ENCODE data around the gene ACSL3.

The ACSL3 gene

DNA sequence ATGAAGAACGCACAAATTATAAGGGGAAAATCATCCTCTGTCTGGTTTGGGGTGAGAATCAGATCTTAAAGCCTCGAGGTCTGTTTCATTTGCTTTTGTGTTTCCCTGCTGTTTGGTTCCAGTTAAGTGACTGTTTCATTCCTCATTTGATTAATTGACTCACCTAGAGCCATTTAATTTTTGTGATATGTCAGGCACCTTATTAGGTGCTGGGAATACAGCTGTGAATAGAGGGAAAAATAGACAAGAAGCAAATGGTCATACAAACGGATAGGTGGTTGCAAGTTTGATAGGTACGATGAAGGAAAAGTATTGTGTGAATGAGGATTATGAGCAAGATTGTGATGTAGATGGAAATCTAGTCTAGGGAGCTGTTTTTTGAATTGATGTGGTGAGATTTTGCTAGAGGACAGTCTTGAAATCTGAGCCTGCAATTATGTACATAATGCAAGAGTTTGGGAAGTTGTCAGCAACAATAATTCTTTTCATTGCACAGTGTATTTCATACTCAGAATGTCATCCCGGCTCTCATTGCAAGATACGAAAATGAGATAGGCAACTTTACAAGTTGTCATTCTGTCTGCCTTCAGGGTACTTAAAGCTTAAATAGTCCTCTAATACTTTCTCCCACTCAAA, 2.2 kb downstream of the ACSL3 start:
- H3K9me2 ChIP-seq (replicated peaks; ENCODE audit: insufficient read depth, low read length), result no peaks in the 10 kb centered on the region
- peak overlapping the region; percentile 74; the same call in 1 of the 2 replicates for H3K4me2 ChIP-seq (ENCODE audit: low read depth, low read length)
- H3K9ac ChIP-seq (ENCODE audit: low read length), result no peak overlapping the region
- TF ChIP-seq EZH2phosphoT487 (IDR thresholded peaks at IDR 0.05; ENCODE audit: low read length) (no peak), CTCF (IDR thresholded peaks at IDR 0.05; ENCODE audit: low read length) (no peak), EZH2 (optimal IDR thresholded peaks at IDR 0.05; ENCODE audit: low read depth, low read length) (no peak)
- H3F3A ChIP-seq (ENCODE audit: insufficient read depth, low read length), result no peaks in the 10 kb centered on the region
- no peaks in the 10 kb centered on the region for H3K27me3 ChIP-seq (replicated peaks; ENCODE audit: insufficient read depth, low read length)
- DNase-seq, result no peak
- H3K4me1 ChIP-seq (ENCODE audit: low read length), result peaks cover 32% of the 10 kb centered on the region
- H2AFZ ChIP-seq (ENCODE audit: low read length), result no peak overlapping the region
- H3K4me3 ChIP-seq (ENCODE audit: low read length), result no peak overlapping the region
- H3K36me3 ChIP-seq (replicated peaks; ENCODE audit: insufficient read depth, low read length), result no peaks in the 10 kb centered on the region
- no peaks in the 10 kb centered on the region for H3K9me3 ChIP-seq (replicated peaks; ENCODE audit: insufficient read depth, low read length)
- peaks cover 27% of the 10 kb centered on the region; the same call in 1 of the 2 replicates for H4K20me1 ChIP-seq (ENCODE audit: insufficient read depth, low read length)
- H3K79me2 ChIP-seq (ENCODE audit: low read length), result peaks cover 64% of the 10 kb centered on the region
- H3K27ac ChIP-seq (ENCODE audit: low read length), result no peak overlapping the region

- no peaks in the 10 kb centered on the region for H3F3A ChIP-seq (ENCODE audit: insufficient read depth, low read length)
- H3K9ac ChIP-seq (ENCODE audit: low read length), result no peak overlapping the region
- no peak overlapping the region for H3K4me3 ChIP-seq (ENCODE audit: low read length)
- H3K79me2 ChIP-seq (ENCODE audit: low read length), result peaks cover 77% of the 10 kb centered on the region
- peaks cover 32% of the 10 kb centered on the region for H3K4me1 ChIP-seq (ENCODE audit: low read length)
- no peak overlapping the region for H3K27ac ChIP-seq (ENCODE audit: low read length)
- no peaks in the 10 kb centered on the region for H3K36me3 ChIP-seq (replicated peaks; ENCODE audit: insufficient read depth, low read length)
- H3K4me2 ChIP-seq (ENCODE audit: low read depth, low read length), result no peak overlapping the region
- no peaks in the 10 kb centered on the region for H3K9me2 ChIP-seq (replicated peaks; ENCODE audit: insufficient read depth, low read length)
- H3K9me3 ChIP-seq (replicated peaks; ENCODE audit: insufficient read depth, low read length), result no peaks in the 10 kb centered on the region
- H4K20me1 ChIP-seq (ENCODE audit: insufficient read depth, low read length), result peaks cover 31% of the 10 kb centered on the region; the same call in 1 of the 2 replicates
- H2AFZ ChIP-seq (ENCODE audit: low read length), result no peak overlapping the region
- no peak for TF ChIP-seq EZH2 (optimal IDR thresholded peaks at IDR 0.05; ENCODE audit: low read depth, low read length)
- no peak for TF ChIP-seq CTCF (IDR thresholded peaks at IDR 0.05; ENCODE audit: low read length)
- no peak for TF ChIP-seq EZH2phosphoT487 (IDR thresholded peaks at IDR 0.05; ENCODE audit: low read length)
- DNase-seq, result no peak
- no peaks in the 10 kb centered on the region for H3K27me3 ChIP-seq (replicated peaks; ENCODE audit: insufficient read depth, low read length)
Observed at GRCh38 chr2:222864296-222864695, 3.5 kb downstream of the ACSL3 start.

DNA sequence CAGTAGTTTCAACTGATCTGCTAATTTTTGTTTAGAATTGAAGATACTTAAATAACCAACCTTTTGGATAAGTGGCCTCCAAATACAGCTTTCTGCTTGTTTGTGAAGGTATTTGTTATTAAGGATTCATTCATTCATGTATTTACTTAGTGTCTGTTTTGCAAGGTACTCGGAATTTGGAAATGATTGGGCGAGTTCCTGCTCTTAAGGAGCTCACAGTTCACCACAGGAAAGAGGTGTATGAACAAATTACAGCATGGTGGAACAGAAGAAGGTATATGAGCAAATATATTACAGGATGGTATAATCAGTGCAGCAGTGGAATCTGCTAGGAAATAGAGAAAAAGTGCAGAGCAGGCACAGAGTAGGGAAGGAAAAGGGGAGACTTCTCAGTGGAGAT, 4.5 kb downstream of the ACSL3 start:
- Histone ChIP-seq H3K9me3 (replicated peaks; ENCODE audit: insufficient read depth, low read length) (no peaks in the 10 kb centered on the region), H3K4me1 (ENCODE audit: low read length) (peaks cover 29% of the 10 kb centered on the region), H3K27me3 (replicated peaks; ENCODE audit: insufficient read depth, low read length) (no peaks in the 10 kb centered on the region), H2AFZ (ENCODE audit: low read length) (no peak overlapping the region), H3K4me2 (ENCODE audit: low read depth, low read length) (no peak overlapping the region), H3K9ac (ENCODE audit: low read length) (no peak overlapping the region), H3F3A (ENCODE audit: insufficient read depth, low read length) (no peaks in the 10 kb centered on the region), H3K27ac (ENCODE audit: low read length) (no peak overlapping the region), H3K79me2 (ENCODE audit: low read length) (peaks cover 87% of the 10 kb centered on the region), H3K9me2 (replicated peaks; ENCODE audit: insufficient read depth, low read length) (no peaks in the 10 kb centered on the region), H4K20me1 (ENCODE audit: insufficient read depth, low read length) (peaks cover 33% of the 10 kb centered on the region; the same call in 1 of the 2 replicates), H3K4me3 (ENCODE audit: low read length) (no peak overlapping the region), H3K36me3 (replicated peaks; ENCODE audit: insufficient read depth, low read length) (no peaks in the 10 kb centered on the region)
- no peak for DNase-seq
- TF ChIP-seq EZH2 (optimal IDR thresholded peaks at IDR 0.05; ENCODE audit: low read depth, low read length) (no peak), CTCF (IDR thresholded peaks at IDR 0.05; ENCODE audit: low read length) (no peak), EZH2phosphoT487 (IDR thresholded peaks at IDR 0.05; ENCODE audit: low read length) (no peak)

All from MM.1S (cell line).